GM12864 (cell line): Measurements from ENCODE around the gene SLC16A3.

Source experiments
- DNase-seq: peaks from one replicate; pipeline ENCODE4 v3.0.0-alpha.2; 2011; ENCODE audit warnings: low read depth
- H3K4me3 ChIP-seq: 2 replicates; pipeline ENCODE4 v1.5.1; 2011; ENCODE audit warnings: mild to moderate bottlenecking, low read depth, low read length, control low read depth
- CTCF ChIP-seq: IDR thresholded peaks from 2 replicates; pipeline ENCODE4 v1.5.1; 2011; ENCODE audit warnings: low read depth, mild to moderate bottlenecking, moderate library complexity, low read length, control low read depth, inconsistent platforms; ENCODE audit errors: missing control alignments

SLC16A3 gene

GRCh38 chr17:82242977-82243647, 14.3 kb downstream of the SLC16A3 start:
- no peak overlapping the region for H3K4me3 ChIP-seq
- TF ChIP-seq CTCF = no peak
- no peak for DNase-seq

- DNase-seq = no peak
Observed at GRCh38 chr17:82243648-82244412, 15.0 kb downstream of the SLC16A3 start.

GRCh38 chr17:82244413-82245133, 15.7 kb downstream of the SLC16A3 start:
- TF ChIP-seq CTCF = peak; percentile 48
- DNase-seq = no peak
- H3K4me3 ChIP-seq = no peak overlapping the region

More at GRCh38 chr17:82243648-82244412, 15.0 kb downstream of the SLC16A3 start:
- no peak for TF ChIP-seq CTCF
- H3K4me3 ChIP-seq = no peak overlapping the region

GRCh38 chr17:82245134-82246039, 16.5 kb downstream of the SLC16A3 start:
- no peak for DNase-seq
- no peak overlapping the region for H3K4me3 ChIP-seq
- no peak for TF ChIP-seq CTCF

GRCh38 chr17:82246040-82246364, 17.2 kb downstream of the SLC16A3 start:
- no peak for TF ChIP-seq CTCF
- DNase-seq = no peak
- no peak overlapping the region for H3K4me3 ChIP-seq

- no peak overlapping the region for H3K4me3 ChIP-seq
- TF ChIP-seq CTCF = no peak
- DNase-seq = no peak
Observed at GRCh38 chr17:82246365-82247181, 17.7 kb downstream of the SLC16A3 start.
